Testis (tissue), 2 donors: Measurements from ENCODE around the gene HECW1.

Source experiments
- POLR2A ChIP-seq: fragments of 450-650 bp; IDR thresholded peaks from one replicate; pipeline ENCODE4 v1.6.1; 2017; ENCODE audit warnings: antibody characterized with exemption, mild to moderate bottlenecking, moderate library complexity
- TF ChIP-seq, protein P1 (sequence below), 3 experiments: fragments of 450-650 bp in 2 of 3; fragments of 200-600 bp in 1 of 3; sonication (generic) in 1 of 3; IDR thresholded peaks; one replicate each; pipeline ENCODE4 v1.5.1; 2016 to 2019; ENCODE audit warnings: antibody characterized with exemption in 3 of 3, mild to moderate bottlenecking in 2 of 3, moderate library complexity in 1 of 3

DNA sequence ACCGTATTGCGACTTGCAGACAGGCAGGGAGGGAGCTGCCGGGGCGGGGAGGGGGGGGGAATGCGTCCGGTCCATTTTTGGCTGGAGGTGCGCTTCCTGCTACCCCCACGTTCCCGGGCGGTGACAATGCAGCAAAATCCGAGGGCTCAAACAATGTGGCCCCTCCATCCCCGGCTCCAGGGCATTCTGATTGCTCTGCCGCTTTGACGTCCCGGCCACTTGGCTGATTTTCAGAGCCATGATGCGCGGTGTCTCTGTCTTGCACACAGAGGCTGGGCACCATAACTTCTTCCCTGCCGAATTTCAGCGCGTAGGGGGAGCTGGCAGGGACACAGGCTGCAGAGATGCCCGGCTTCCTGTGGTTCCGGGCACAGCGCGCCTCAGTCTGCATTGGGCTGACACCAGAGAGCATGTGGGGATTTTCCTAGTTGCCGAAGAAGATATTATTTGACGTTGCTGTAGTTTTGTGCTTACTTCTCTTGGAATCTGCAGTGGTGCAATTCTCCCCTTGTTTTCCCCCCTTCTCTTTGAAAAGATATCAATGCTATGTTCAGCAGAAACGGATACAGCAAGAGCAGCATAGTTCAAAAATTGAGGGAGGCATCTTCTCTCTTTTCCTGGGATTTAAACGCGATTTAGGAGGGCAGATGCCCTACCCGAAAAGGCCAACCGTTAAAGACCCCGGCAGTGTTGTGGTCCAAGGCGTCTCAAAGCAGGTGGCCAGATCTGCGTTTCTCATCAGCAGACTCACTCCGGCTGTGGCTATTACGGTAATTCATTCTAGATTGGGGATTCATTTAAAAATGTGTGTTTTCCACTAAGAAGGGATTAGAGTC lies 1.4 kb downstream of the HECW1 start:
- TF ChIP-seq, protein P1, sequence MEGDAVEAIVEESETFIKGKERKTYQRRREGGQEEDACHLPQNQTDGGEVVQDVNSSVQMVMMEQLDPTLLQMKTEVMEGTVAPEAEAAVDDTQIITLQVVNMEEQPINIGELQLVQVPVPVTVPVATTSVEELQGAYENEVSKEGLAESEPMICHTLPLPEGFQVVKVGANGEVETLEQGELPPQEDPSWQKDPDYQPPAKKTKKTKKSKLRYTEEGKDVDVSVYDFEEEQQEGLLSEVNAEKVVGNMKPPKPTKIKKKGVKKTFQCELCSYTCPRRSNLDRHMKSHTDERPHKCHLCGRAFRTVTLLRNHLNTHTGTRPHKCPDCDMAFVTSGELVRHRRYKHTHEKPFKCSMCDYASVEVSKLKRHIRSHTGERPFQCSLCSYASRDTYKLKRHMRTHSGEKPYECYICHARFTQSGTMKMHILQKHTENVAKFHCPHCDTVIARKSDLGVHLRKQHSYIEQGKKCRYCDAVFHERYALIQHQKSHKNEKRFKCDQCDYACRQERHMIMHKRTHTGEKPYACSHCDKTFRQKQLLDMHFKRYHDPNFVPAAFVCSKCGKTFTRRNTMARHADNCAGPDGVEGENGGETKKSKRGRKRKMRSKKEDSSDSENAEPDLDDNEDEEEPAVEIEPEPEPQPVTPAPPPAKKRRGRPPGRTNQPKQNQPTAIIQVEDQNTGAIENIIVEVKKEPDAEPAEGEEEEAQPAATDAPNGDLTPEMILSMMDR (IDR thresholded peaks at IDR 0.05): no peak
- TF ChIP-seq POLR2A: no peak
